Keratinocyte (primary cell): Measurements from ENCODE around the gene NLRP6. TPM values are rescaled to one million over a fixed set of nuclear protein-coding genes. Genes with fewer than 3 reads are reported as not detected.

Source experiments
- DNase-seq: peaks from one replicate; pipeline ENCODE4 v3.0.0-alpha.2; 2011; ENCODE audit warnings: low read depth, missing footprints, low spot score
- FAIRE-seq: peaks from 2 replicates; lab custom pipeline; 2011; peaks lifted over from hg19 to GRCh38; lab: Jason Lieb, UNC
- H2AFZ ChIP-seq: 2 replicates; pipeline ENCODE4 v1.6.0; 2012; ENCODE audit warnings: low read length, control low read depth, inconsistent platforms; ENCODE audit not compliant: control insufficient read depth
- H3K27ac ChIP-seq: 2 replicates; pipeline ENCODE4 v1.5.1; 2011; ENCODE audit warnings: low read length; ENCODE audit not compliant: control insufficient read depth, insufficient read depth
- H3K27me3 ChIP-seq: 3 replicates; pipeline ENCODE4 v1.6.0; 2011; ENCODE audit warnings: low read length; ENCODE audit not compliant: control insufficient read depth, insufficient read depth; ENCODE audit errors: extremely low read depth
- H3K36me3 ChIP-seq, 2 experiments: 2 replicates in 1 of 2; 3 replicates in 1 of 2; pipeline ENCODE4 v1.5.1; 2011; ENCODE audit warnings: low read length in 2 of 2, mild to moderate bottlenecking in 1 of 2; ENCODE audit not compliant: control insufficient read depth in 2 of 2, insufficient read depth in 2 of 2; ENCODE audit errors: extremely low read depth in 1 of 2
- H3K4me1 ChIP-seq: 3 replicates; pipeline ENCODE4 v1.5.1; 2011; ENCODE audit warnings: low read length; ENCODE audit not compliant: control insufficient read depth, insufficient read depth; ENCODE audit errors: extremely low read depth
- H3K4me2 ChIP-seq: 3 replicates; pipeline ENCODE4 v1.6.0; 2011; ENCODE audit warnings: low read depth, low read length; ENCODE audit not compliant: control insufficient read depth, insufficient read depth; ENCODE audit errors: extremely low read depth
- H3K4me3 ChIP-seq, 3 experiments: fragments of 200-600 bp in 1 of 3; sonication (generic) in 1 of 3; 2 replicates in 2 of 3; 3 replicates in 1 of 3; pipeline ENCODE4 v1.5.1; 2011 to 2016; ENCODE audit warnings: low read length in 3 of 3, mild to moderate bottlenecking in 3 of 3, control low read depth in 2 of 3, inconsistent platforms in 1 of 3, low read depth in 1 of 3, mixed read lengths in 1 of 3, mixed run types in 1 of 3, moderate library complexity in 1 of 3; ENCODE audit not compliant: control insufficient read depth in 2 of 3, insufficient read depth in 2 of 3; ENCODE audit errors: extremely low read depth in 1 of 3
- H3K79me2 ChIP-seq: 2 replicates; pipeline ENCODE4 v1.6.0; 2012; ENCODE audit warnings: low read length; ENCODE audit not compliant: control insufficient read depth, insufficient read depth
- H3K9ac ChIP-seq: 3 replicates; pipeline ENCODE4 v1.6.0; 2011; ENCODE audit warnings: low read length; ENCODE audit not compliant: control insufficient read depth, insufficient read depth; ENCODE audit errors: extremely low read depth
- H3K9me1 ChIP-seq: 3 replicates; pipeline ENCODE4 v1.6.0; 2011; ENCODE audit warnings: low read length; ENCODE audit not compliant: control insufficient read depth, insufficient read depth; ENCODE audit errors: extremely low read depth
- H3K9me3 ChIP-seq: 2 replicates; pipeline ENCODE4 v1.5.1; 2012; ENCODE audit warnings: low read depth, low read length; ENCODE audit not compliant: control insufficient read depth
- H4K20me1 ChIP-seq: 3 replicates; pipeline ENCODE4 v1.6.0; 2011; ENCODE audit warnings: low read length; ENCODE audit not compliant: control insufficient read depth, insufficient read depth; ENCODE audit errors: extremely low read depth
- CTCF ChIP-seq, 3 experiments: IDR thresholded peaks in 1 of 3; conservative IDR thresholded peaks in 1 of 3; optimal IDR thresholded peaks in 1 of 3; 2 replicates in 2 of 3; 3 replicates in 1 of 3; pipeline versions ENCODE3 to v1.5.1; 2011; ENCODE audit warnings: low read length in 3 of 3, mild to moderate bottlenecking in 3 of 3, moderate library complexity in 2 of 3, control low read depth in 1 of 3, inconsistent platforms in 1 of 3; ENCODE audit not compliant: insufficient read depth in 2 of 3; ENCODE audit errors: extremely low read depth in 1 of 3
- EZH2 ChIP-seq: IDR thresholded peaks from one replicate; pipeline ENCODE4 v1.6.1; 2012; ENCODE audit warnings: inconsistent platforms, mild to moderate bottlenecking, low read length, moderate library complexity
- dilution Hi-C: fragments of 300-500 bp; cut with MboI; formaldehyde crosslinking; loops from one replicate; pipeline ENCODE4 v1.7.0; 2020; ENCODE audit warnings: low sequenced_read_pairs; ENCODE audit not compliant: extremely low pct_ligation_motif_present
- polyA plus RNA-seq, 5 experiments: library from polyadenylated mRNA; depleted of rRNA in 3 of 5; stranded (reverse) in 3 of 5; stranded (forward) in 1 of 5; unstranded in 1 of 5; fragments of >200 nt; gene quantifications; 1 replicate in 1 of 5; 2 replicates in 3 of 5; 3 replicates in 1 of 5; pipeline versions ENCODE4 v1.2.1 to v1.2.3, GENCODE V29; 2011 to 2012; ENCODE audit warnings: missing spikeins in 2 of 5, low read depth in 1 of 5, low replicate concordance in 1 of 5

Gene NLRP6
- polyA plus RNA-seq, 1 donor (not counting 4 experiments of a cell fraction or from before 2014, with no cell fraction given), result not detected

DNA sequence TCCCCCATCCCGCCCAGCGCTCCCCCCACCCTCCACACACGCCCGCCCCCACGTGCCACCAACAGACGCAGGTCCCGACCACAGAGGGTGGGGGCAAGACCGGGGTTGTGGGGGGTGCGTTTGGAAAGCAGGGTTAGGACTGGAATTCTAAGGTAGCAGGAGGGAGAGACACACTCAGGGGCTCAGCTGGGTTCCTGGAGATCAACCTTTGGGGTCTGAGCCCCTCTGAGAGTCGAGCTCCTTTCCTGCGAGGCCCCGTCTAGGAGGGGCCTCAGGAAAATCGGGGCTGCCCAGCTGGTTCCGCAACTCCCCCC, 11.1 kb downstream of the NLRP6 start:
- Histone ChIP-seq H3K27me3 (peaks cover 30% of the 10 kb centered on the region), H3K4me1 (peaks cover 7% of the 10 kb centered on the region), H3K27ac (no peak overlapping the region), H2AFZ (no peak overlapping the region), H3K9me3 (no peaks in the 10 kb centered on the region), H3K9me1 (no peaks in the 10 kb centered on the region), H3K9ac (no peak overlapping the region), H3K36me3 (no peaks in the 10 kb centered on the region), H4K20me1 (no peaks in the 10 kb centered on the region), H3K4me3 (peak overlapping the region in 1 of 3 experiments; percentile 2), H3K79me2 (no peaks in the 10 kb centered on the region), H3K4me2 (no peak overlapping the region)
- TF ChIP-seq EZH2, result no peak
- TF ChIP-seq CTCF (optimal IDR thresholded peaks at IDR 0.05 in 1 of 3, IDR thresholded peaks at IDR 0.05 in 1 of 3, conservative IDR thresholded peaks at IDR 0.05 in 1 of 3; ENCODE audit: extremely low read depth in 1 of 3, insufficient read depth in 2 of 3, low read length in 3 of 3), result no peak
- dilution Hi-C loops, result no loop called here
- DNase-seq, result no peak
- FAIRE-seq, result no peak

DNA sequence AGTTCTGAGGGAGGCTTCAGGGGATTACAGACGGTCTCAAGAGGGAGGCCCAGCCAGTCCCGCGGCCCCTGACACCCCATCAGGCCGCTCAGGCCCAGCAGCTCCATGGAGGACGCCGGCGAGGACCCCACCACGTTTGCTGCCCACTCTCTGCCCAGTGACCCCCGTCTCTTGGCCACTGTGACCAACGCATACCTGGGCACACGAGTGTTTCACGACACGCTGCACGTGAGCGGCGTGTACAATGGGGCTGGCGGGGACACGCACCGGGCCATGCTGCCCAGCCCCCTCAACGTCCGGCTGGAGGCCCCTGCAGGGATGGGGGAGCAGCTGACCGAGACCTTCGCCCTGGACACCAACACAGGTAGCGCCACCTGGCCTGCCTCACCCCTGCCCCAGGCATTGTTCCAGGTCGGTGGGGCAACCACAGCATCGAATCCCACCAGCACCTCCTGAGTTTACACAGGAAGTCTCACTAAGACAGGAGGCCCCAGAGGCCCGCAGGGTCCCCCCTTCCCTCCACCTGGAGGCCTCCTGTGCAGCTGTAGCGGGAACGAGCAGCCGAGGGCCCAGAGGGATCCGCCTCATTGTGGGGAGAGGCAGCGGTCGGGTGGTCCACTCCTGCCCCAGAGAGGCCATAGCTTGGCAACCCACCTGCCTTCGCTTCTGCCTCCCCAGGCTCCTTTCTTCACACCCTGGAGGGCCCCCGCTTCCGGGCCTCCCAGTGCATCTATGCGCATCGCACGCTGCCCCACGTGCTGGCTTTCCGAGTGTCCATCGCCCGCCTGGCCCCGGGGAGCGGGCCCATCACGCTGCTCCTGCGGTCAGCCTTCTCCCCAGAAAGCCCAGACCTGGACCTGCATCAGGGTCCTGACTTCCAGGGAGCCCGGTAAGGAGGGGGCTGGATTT, 11.8 kb downstream of the NLRP6 start:
- H3K27ac ChIP-seq, result no peak overlapping the region
- FAIRE-seq, result no peak

More for the DNA sequence above, 11.8 kb downstream of the NLRP6 start:
- Histone ChIP-seq H3K4me2 (no peak overlapping the region), H4K20me1 (no peaks in the 10 kb centered on the region), H3K4me1 (peaks cover 7% of the 10 kb centered on the region), H2AFZ (no peak overlapping the region), H3K27me3 (peaks cover 30% of the 10 kb centered on the region), H3K36me3 (no peaks in the 10 kb centered on the region), H3K79me2 (no peaks in the 10 kb centered on the region), H3K9ac (no peak overlapping the region), H3K9me1 (no peaks in the 10 kb centered on the region), H3K4me3 (no peak overlapping the region), H3K9me3 (no peaks in the 10 kb centered on the region)
- DNase-seq, result no peak
- dilution Hi-C loops, result no loop called here
- no peak for TF ChIP-seq CTCF (optimal IDR thresholded peaks at IDR 0.05 in 1 of 3, IDR thresholded peaks at IDR 0.05 in 1 of 3, conservative IDR thresholded peaks at IDR 0.05 in 1 of 3; ENCODE audit: extremely low read depth in 1 of 3, insufficient read depth in 2 of 3, low read length in 3 of 3)
- no peak for TF ChIP-seq EZH2
